Measurements from ENCODE around the gene KBTBD2.

DNA sequence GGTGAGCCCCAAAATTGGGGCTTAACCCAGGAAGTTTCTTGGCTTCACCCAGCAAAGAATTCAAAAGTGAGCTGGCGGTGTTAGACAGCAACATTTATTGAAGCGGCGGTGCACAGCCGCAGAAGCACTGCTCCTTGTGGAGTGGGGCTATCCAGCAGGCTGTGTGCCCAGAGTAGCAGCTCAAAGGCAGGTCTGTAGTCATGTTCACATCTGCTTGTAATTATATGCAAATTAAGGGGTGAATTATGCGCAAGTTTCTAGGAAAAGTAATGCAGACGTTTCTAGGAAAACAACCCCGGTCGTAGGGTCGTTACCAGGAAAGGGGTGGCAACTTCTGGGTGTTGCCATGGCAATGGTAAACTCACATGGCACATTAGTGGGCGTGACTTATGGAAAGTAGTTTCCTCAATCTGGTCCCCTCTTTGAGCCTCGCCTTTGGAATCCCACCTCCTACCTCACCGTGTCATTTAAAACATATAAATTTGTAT lies 13.7 kb upstream of the KBTBD2 start:
- TF ChIP-seq EZH2 (IDR thresholded peaks at IDR 0.05; ENCODE audit: insufficient read depth, poor library complexity, severe bottlenecking) (no peak), EZH2phosphoT487 (IDR thresholded peaks at IDR 0.05; ENCODE audit: insufficient read depth, low read depth) (no peak)
